GM10266 (cell line): ENCODE data around the gene RAB6C.
A peak's percentile ranks its signal among the peaks of the same experiment; 100 is the strongest.
"Not testable (repeated sequence)": the region's sequence is repeated elsewhere in the genome, so short reads cannot be mapped to it uniquely, and the experiment has no call there.

Experiments
- DNase-seq: peaks from one replicate; pipeline ENCODE4 v3.0.0; 2012; ENCODE audit errors: extremely low spot score
- TF ChIP-seq, protein P1 (sequence below): IDR thresholded peaks from 2 replicates; pipeline ENCODE4 v1.5.1; 2012; ENCODE audit warnings: mild to moderate bottlenecking, low read depth; ENCODE audit not compliant: control insufficient read depth, insufficient read depth; ENCODE audit errors: missing control alignments

The RAB6C gene

DNA sequence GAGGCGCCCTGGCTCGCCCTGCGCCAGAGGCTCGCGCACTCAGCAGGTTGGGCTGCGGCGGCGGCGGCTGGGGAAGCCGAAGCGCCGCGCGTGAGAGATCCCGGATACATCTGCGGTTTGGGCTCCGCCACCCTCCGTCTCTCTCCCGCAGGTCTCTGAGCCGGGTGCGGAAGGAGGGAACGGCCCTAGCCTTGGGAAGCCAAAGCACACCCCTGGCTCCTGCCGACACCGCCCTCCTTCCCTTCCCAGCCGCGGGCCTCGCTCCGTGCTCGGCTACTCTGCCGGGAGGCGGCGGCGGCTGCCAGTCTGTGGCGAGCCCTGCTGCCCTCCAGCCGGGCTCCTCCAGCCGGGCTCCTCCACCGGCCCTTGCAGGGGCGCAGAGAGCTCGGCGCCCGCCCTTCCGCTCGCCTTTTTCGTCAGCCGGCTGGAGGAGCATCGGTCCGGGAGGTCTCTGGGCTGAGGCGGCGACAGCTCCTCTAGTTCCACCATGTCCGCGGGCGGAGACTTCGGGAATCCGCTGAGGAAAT is at the start of gene RAB6C:
RAB6C (plus strand) TSS at position 38 of the 527 bp plus-strand sequence; CDS start at position 488, 450 bp downstream.
- not testable (repeated sequence) for DNase-seq

DNA sequence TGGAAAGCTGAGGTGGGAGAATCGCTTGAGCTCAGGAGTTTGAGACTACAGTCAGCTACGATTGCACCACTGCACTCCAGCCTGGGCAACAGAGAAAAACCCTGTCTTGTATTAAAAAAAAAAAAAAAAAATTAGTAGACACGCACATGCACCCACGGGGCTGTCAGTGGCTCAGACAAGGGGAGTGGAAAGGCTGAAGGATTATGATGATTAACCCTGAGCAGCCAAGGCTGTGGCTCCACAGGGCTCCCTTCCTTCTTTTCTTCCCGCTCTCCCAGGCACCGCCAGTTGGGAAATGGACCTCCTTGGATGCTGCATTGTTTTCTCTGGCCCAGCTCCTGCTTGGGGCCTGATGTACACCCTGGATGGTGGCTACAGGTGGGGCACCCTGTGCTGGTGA is 49.0 kb upstream of the RAB6C start:
- no peak for DNase-seq
- TF ChIP-seq, protein P1, sequence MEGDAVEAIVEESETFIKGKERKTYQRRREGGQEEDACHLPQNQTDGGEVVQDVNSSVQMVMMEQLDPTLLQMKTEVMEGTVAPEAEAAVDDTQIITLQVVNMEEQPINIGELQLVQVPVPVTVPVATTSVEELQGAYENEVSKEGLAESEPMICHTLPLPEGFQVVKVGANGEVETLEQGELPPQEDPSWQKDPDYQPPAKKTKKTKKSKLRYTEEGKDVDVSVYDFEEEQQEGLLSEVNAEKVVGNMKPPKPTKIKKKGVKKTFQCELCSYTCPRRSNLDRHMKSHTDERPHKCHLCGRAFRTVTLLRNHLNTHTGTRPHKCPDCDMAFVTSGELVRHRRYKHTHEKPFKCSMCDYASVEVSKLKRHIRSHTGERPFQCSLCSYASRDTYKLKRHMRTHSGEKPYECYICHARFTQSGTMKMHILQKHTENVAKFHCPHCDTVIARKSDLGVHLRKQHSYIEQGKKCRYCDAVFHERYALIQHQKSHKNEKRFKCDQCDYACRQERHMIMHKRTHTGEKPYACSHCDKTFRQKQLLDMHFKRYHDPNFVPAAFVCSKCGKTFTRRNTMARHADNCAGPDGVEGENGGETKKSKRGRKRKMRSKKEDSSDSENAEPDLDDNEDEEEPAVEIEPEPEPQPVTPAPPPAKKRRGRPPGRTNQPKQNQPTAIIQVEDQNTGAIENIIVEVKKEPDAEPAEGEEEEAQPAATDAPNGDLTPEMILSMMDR, result no peak

DNA sequence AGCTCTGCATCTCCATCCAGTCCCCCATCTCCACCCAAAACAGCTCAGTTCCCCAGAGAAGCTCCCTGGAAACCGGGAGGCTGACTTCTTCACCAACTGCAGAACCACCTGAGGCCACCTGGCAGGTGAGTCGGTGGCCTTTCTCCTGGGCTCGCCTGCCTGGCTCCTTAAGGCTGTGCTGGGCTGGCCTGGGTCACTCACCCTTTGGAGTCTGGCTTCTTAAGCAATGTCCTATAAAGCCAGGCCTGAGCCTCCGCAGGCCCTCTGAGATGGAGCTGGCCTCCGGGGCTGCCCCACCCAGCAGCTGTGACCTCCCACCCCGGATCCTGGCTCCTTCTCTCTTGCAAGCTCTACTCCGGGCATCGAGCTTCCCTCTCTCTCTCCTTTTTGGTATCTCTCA is 46.1 kb upstream of the RAB6C start:
- DNase-seq, result not testable (repeated sequence)

DNA sequence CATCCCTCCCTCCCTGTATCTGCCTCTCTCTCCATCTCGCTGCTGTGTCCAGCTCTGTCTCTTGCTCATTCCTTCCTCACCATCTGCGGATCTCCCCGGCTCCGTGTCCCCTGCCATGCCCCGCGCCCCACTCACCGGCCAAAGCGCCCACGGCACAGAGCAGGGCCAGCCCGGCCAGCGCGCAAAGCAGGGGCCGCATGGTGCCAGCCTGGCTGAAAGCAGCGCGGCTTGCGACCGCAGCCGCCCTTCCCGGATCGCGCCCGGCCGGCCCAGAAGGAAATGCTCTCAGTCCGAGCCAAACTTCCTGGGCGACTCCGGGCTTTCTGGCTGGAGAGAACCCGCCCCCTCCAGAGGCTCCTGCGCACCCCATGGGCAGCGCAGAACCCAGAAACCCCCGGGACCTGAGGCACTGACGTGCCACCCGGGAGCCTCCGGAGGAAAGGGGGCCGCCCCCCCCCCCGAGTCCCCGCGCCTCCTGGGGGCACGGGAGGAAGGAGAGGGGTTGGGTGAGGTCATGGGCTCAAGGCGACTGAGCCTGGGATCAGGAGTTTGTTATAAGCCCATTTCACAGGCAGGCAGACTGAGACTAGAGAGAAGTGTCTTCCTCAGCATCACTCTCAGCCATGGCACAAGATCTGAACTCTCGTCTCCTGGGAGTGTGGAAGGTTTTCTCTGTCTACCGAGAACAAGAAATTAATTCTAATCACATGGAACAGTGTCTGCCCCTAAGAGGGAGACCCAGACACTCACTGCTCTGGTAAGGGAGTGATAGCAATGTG is 45.2 kb upstream of the RAB6C start:
- TF ChIP-seq, protein P1, result no peak
- no peak for DNase-seq

DNA sequence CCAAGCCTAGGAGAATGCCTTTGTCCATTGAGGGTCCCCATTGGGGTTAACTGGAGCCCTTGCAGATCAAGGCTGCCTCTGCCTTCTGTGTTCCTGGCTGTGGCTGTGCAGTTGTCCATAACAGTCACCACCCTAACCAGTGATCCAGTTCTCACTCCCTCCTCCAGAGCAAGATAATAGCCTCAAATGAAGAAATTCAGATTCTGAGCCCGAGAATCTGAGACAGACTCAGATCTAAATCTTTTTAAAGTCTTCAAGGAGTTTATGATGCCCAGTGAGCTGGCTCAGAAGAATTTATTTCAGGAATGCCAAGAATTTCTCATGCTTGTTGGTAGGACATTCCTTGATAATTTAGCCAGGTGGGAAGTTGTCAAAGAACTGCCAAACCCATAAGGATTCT is 44.3 kb upstream of the RAB6C start:
- TF ChIP-seq, protein P1, result no peak
- no peak for DNase-seq

DNA sequence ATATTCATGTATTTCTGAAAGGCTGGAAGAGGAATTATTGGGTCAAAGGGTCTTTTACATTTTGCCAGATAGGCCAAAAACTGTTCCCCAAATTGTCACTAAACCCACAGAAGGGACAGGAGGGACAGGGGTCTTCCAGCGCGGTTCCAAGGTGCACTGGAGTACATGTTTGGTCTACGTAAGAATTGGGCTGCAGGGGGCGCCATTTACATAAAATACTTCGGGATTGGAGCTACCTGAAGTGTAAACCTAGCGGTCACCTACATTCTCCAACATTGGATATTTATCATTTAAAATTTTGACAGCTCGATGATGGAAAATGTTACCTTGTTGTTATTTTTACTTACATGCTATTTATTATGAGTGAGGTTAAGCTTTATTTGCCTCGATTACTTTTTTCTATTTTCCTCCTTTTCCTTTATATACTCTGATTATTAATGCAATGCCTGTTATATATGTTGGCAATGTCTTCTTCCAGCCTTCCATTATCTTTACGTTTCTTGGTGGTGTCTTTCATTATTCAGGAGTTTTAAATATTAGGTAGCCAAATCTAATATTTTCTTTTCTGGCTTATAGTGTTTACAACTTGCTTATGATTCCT is 43.0 kb upstream of the RAB6C start:
- TF ChIP-seq, protein P1, result peak; percentile 48
- DNase-seq, result peak; percentile 60

DNA sequence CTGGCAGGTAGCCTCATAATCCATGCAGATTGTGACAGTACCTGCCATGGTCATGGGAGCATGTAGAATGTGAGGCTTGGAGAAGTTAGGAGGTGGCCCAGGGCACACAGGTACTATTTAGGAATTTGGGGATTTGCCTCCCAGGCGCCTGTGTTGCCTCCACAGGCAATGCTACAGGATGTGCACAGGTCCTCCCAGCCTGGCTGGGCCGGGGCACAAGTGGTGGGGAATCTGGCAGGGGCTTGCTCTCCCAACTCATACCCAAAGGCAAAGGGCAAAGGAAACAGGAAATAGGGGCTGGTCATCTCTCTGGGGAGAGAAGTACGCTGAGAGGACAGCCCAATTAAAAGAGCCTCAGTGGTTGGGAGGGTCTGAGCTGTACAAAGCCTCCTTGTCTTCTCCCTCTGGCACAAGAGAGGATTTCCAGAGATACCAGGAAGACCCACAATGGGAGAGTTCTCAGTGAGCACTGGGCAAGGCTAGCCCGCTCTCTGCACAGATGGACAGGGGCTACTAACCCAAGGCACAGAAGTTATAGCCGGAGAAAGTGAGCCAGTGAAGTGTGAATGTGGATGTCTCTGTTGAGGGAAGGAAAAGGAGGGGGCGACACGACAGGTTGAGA is 40.5 kb upstream of the RAB6C start:
- DNase-seq, result not testable (repeated sequence)

DNA sequence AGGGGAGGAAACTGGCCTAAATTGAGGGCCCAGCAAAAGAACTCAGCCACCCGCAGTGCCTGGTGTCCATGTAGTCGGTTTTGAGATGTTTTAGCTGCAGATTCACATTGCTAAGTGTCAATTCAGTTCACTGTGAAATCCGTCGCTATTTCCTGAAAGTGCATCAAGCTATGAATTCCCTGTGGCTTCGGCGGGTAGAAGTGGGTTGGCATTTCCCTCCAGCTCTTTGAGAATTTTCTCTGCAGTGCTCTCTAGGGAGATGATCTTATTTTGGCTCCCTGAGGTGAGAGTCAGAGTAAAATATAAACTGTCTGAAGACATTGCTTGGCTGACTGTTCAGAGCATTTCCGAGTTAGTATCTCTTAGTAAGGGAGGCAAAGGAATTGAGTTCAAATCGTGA is 36.0 kb upstream of the RAB6C start:
- not testable (repeated sequence) for DNase-seq

DNA sequence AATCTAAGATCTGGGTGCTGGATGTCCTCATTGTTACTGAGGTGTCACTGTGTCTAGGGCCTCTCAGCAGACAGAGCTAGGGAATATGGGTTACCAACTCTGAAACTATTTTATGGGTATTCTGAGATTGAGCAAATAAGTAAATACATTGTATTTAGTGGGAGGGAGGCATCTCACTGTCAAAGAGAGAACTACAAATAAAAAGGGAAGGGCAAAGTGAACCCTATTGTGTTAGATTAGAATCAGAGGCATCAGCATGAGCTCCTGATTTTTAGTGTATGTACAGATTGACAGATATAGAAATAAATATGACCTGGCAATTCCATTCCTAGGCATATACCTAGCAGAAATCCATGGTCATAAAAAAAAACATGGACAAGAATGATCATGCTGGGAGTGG is 33.9 kb upstream of the RAB6C start:
- TF ChIP-seq, protein P1, result no peak
- no peak for DNase-seq

DNA sequence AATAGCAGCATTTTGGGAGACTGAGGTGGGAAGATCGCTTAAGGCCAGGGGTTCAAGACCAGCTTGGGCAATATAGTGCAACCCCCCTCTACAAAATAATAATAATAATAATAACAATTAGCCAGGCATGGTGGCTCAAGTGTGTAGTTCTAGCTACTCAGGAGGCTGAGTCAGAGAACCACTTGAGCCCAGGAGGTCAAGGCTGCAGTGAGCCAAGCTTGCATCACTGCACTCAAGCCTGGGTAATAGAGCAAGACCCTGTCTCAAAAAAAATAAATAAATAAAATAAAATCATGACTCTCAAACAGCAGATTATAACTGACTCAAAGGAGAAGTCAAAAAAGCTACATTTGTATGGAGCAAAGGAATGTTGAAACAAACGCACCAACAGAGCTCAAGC is 31.8 kb upstream of the RAB6C start:
- not testable (repeated sequence) for DNase-seq

DNA sequence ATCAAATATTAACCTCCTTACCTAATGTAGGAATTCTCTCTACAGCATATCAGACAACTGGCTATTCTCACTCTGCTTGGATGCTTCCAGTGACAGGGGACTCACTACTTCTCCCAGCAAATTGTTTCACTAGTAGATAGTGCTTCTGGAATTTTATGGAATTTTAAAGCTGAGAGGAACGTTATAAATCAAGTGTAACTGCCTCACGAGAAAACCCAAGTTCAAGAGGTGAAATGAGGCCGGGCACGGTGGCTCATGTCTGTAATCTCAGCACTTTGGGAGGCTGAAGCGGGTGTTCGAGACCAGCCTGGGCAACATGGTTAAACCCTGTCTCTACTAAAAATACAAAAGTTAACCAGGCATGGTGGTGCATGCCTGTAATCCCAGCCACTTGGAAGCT is 23.3 kb upstream of the RAB6C start:
- DNase-seq, result not testable (repeated sequence)
